A673 (cell line): ENCODE data around the gene MRPL27. TPM values are rescaled to one million over a fixed set of nuclear protein-coding genes. Genes with fewer than 3 reads are reported as not detected.

Source experiments
- BruUV-seq: library from RNA; stranded (reverse); fragments of 400-500 nt; replicated peaks from 2 replicates; lab custom pipeline; 2021; lab: Mats Ljungman, UMichigan
- CTCF ChIA-PET: fragments of 300-600 bp; sonication (Branson Sonifier 250); formaldehyde crosslinking; loops from one replicate; lab custom pipeline; 2022; ENCODE audit warnings: antibody characterized with exemption; lab: Charles Lee
- POLR2A ChIA-PET: fragments of 300-600 bp; sonication (Branson Sonifier 250); formaldehyde crosslinking; loops from one replicate; lab custom pipeline; 2022; ENCODE audit warnings: antibody characterized with exemption; ENCODE audit not compliant: low non-redundant PET; lab: Charles Lee
- DNase-seq: peaks from one replicate; pipeline ENCODE4 v3.0.0-alpha.2; 2015; ENCODE audit warnings: low spot score
- H3K27ac ChIP-seq: fragments of 200-600 bp; sonication (generic); 2 replicates; pipeline ENCODE4 v1.5.1; 2016; ENCODE audit warnings: mixed run types, low read depth, mild to moderate bottlenecking, mixed read lengths, antibody characterized with exemption, low read length; ENCODE audit not compliant: poor library complexity, severe bottlenecking
- H3K27me3 ChIP-seq: fragments of 200-600 bp; sonication (generic); replicated peaks from 2 replicates; pipeline ENCODE4 v1.6.1; 2017; ENCODE audit warnings: mixed run types, low read depth, mild to moderate bottlenecking, mixed read lengths, antibody characterized with exemption, low read length; ENCODE audit not compliant: insufficient read depth, poor library complexity
- H3K36me3 ChIP-seq: fragments of 200-600 bp; sonication (generic); 2 replicates; pipeline ENCODE4 v1.6.1; 2016; ENCODE audit warnings: mixed run types, mild to moderate bottlenecking, mixed read lengths, antibody characterized with exemption, low read length; ENCODE audit not compliant: insufficient read depth, poor library complexity, severe bottlenecking
- H3K4me1 ChIP-seq: fragments of 200-600 bp; sonication (generic); 2 replicates; pipeline ENCODE4 v1.6.1; 2017; ENCODE audit warnings: mixed run types, mild to moderate bottlenecking, mixed read lengths, antibody characterized with exemption, low read length; ENCODE audit not compliant: insufficient read depth, poor library complexity, severe bottlenecking
- H3K4me3 ChIP-seq: fragments of 200-600 bp; sonication (generic); 2 replicates; pipeline ENCODE4 v1.5.1; 2016; ENCODE audit warnings: low read depth, mixed run types, mild to moderate bottlenecking, mixed read lengths, low read length; ENCODE audit not compliant: poor library complexity, severe bottlenecking
- H3K9me3 ChIP-seq: fragments of 200-600 bp; sonication (generic); 2 replicates; pipeline ENCODE4 v1.6.1; 2016; ENCODE audit warnings: mixed run types, low read depth, mild to moderate bottlenecking, mixed read lengths, antibody characterized with exemption, low read length; ENCODE audit not compliant: poor library complexity, severe bottlenecking
- EZH2 ChIP-seq: fragments of 200-600 bp; sonication (generic); IDR thresholded peaks from 2 replicates; pipeline ENCODE4 v1.6.1; 2017; ENCODE audit warnings: borderline replicate concordance, low read depth, mild to moderate bottlenecking, mixed read lengths, antibody characterized with exemption, low read length; ENCODE audit not compliant: poor library complexity, severe bottlenecking
- intact Hi-C: fragments of 100-400 bp; cut with micrococcal nuclease; formaldehyde crosslinking; loops from one replicate; pipeline ENCODE4 v1.10.0; 2022; ENCODE audit not compliant: unreplicated experiment
- total RNA-seq: library from RNA; stranded (reverse); gene quantifications from 2 replicates; pipeline ENCODE4 v1.2.3, GENCODE V29; 2021
- TF ChIP-seq, protein P1 (sequence below): fragments of 300-800, 200-600 bp; sonication (generic); conservative IDR thresholded peaks from 2 replicates; pipeline ENCODE4 v1.5.1; 2017; ENCODE audit warnings: low read depth, mild to moderate bottlenecking, antibody characterized with exemption, low read length, moderate library complexity, mixed read lengths

The MRPL27 gene
- total RNA-seq, 1 experiment from 2014 or later, result 85.6 TPM

DNA sequence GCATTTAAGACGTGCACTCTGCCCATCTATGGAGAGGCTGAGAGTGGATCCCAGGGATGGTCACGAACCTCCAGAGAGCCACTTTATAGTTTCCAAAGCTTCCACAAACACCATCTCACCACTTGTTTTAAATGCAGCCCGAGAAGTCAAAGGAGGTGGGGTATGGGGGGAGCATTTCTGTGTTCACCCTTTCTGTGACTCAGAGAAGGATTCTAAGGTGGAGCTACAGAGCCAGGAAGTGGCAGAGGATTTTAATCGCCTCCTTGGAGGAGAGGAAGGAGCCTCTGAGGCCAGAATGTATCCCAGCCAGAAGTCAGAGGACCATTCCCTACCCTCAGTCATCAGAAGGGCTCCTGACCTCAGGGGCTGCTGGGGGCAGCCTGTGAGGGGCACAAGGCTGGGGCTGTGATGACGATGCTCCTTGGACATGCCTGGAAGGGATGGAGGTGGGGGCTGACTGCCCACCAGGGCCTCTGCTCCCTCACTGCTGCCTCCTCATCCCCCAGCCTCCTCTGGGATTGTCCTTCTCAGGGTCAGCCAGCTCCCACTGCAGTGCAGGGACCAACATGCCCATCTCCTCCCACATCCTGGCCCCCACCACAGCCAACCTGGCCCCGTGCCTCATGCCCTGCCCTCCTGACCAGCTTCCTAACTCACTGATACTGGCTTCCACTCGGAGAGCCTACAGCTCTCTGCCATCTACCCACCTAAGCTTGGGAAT is 24.3 kb downstream of the MRPL27 start:
- no peak overlapping the region for H3K4me3 ChIP-seq
- no peaks in the 10 kb centered on the region for H3K36me3 ChIP-seq
- BruUV-seq, result no TSS peak
- no peaks in the 10 kb centered on the region for H3K27me3 ChIP-seq
- peaks cover 3% of the 10 kb centered on the region for H3K4me1 ChIP-seq
- no peak overlapping the region for H3K27ac ChIP-seq
- ChIA-PET POLR2A (no interaction called here), CTCF (no interaction called here)
- intact Hi-C loops, result no loop called here
- no peak for DNase-seq
- no peak for TF ChIP-seq EZH2
- TF ChIP-seq, protein P1, sequence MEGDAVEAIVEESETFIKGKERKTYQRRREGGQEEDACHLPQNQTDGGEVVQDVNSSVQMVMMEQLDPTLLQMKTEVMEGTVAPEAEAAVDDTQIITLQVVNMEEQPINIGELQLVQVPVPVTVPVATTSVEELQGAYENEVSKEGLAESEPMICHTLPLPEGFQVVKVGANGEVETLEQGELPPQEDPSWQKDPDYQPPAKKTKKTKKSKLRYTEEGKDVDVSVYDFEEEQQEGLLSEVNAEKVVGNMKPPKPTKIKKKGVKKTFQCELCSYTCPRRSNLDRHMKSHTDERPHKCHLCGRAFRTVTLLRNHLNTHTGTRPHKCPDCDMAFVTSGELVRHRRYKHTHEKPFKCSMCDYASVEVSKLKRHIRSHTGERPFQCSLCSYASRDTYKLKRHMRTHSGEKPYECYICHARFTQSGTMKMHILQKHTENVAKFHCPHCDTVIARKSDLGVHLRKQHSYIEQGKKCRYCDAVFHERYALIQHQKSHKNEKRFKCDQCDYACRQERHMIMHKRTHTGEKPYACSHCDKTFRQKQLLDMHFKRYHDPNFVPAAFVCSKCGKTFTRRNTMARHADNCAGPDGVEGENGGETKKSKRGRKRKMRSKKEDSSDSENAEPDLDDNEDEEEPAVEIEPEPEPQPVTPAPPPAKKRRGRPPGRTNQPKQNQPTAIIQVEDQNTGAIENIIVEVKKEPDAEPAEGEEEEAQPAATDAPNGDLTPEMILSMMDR, result no peak
- no peaks in the 10 kb centered on the region for H3K9me3 ChIP-seq

DNA sequence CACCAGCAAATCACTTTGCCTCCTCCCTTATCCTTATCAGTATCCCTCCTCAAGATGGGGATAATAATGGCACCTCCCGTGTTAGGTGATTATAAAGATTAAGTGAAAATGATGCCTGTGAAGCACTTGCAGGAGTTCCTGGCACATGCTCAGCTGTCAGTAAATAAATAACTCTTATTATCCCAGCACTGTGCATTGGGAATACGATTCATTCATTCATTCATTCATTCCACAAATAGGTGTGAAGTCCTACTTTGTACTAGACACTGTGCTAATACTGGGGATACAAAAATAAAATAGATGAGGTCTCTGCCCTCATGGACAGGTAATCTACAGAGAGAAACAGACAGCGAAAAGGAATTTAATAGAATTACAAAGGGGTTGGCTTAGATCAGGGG is 25.1 kb downstream of the MRPL27 start:
- POLR2A ChIA-PET, result no interaction called here
- no peak overlapping the region for H3K27ac ChIP-seq
- H3K4me1 ChIP-seq, result peaks cover 3% of the 10 kb centered on the region
- no peaks in the 10 kb centered on the region for H3K9me3 ChIP-seq
- TF ChIP-seq, protein P1, result no peak
- no peak for TF ChIP-seq EZH2
- no peak for DNase-seq
- intact Hi-C loops, result no loop called here
- CTCF ChIA-PET, result no interaction called here
- H3K36me3 ChIP-seq, result no peaks in the 10 kb centered on the region
- no TSS peak for BruUV-seq
- no peak overlapping the region for H3K4me3 ChIP-seq
- no peaks in the 10 kb centered on the region for H3K27me3 ChIP-seq

DNA sequence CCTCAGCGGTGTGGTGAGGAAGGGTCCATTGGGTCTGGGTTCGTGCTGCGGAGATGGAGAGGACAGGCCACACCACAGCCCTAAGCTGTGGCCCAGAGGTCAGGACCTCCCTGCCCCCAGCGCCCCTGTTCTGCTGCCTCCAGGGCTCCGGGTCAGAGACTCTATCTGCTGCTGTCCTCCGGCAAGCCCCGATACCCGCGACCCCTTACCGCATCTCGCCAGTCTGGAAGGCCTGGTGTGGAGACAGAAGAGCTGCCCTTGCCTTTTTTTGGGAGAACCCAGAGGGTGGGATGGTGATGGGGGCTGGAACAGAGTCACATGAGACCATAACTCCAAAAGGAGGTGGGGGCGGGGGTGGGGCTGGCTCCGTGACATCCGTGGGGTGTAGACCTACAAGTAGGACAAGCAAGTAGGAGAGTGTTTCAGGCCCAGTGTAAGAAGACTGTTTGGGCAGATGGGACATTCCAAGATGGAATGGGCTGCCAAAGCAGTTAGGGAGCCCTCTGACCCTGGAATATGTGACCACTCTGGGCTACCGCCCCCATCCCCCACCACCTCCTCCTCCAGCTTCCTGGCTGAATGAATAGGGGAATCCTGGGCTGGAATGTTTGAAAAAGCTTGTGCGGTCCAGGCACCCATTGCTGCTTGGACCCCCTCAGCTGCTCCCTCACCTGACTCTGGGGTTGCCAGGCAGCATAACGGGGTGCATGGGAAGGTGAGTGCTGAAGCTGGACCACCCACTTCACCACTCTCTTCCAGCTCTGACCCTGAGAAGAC is 25.7 kb downstream of the MRPL27 start:
- Histone ChIP-seq H3K27ac (no peak overlapping the region), H3K36me3 (no peaks in the 10 kb centered on the region), H3K4me1 (peaks cover 3% of the 10 kb centered on the region), H3K4me3 (peak overlapping the region; percentile 72), H3K27me3 (no peaks in the 10 kb centered on the region), H3K9me3 (no peaks in the 10 kb centered on the region)
- POLR2A ChIA-PET, result no interaction called here
- TSS peak; percentile 19 for BruUV-seq
- intact Hi-C loops, result no loop called here
- no peak for DNase-seq
- CTCF ChIA-PET, result no interaction called here
- TF ChIP-seq, protein P1, result no peak
- no peak for TF ChIP-seq EZH2
